Stimulated activated CD4-positive, alpha-beta T cell treated with anti-CD3 and anti-CD28 coated beads, Interleukin-1b, Interleukin-23, amount 100 ng/mL, for 1 hour (primary cell): ENCODE measurements around the gene YEATS4.

Experiments
- DNase-seq, 2 donors: peaks; one replicate each; pipeline ENCODE4 v3.0.0-alpha.2; 2020; ENCODE audit warnings: low read depth in 2 of 2

Gene YEATS4

GRCh38 chr12:69433653-69434052 lies 74.1 kb downstream of the YEATS4 start:
- no peak for DNase-seq

- no peak for DNase-seq
These were observed 76.1 kb downstream of the YEATS4 start for GRCh38 chr12:69435644-69436043.

GRCh38 chr12:69437073-69437472 lies 77.5 kb downstream of the YEATS4 start:
- no peak for DNase-seq

- DNase-seq: no peak
These were observed 79.0 kb downstream of the YEATS4 start for GRCh38 chr12:69438539-69438938.

- DNase-seq: no peak
These were observed 80.5 kb downstream of the YEATS4 start for GRCh38 chr12:69440016-69440415.
